HepG2 (cell line): ENCODE results near the gene ADAMTS4. TPM values are rescaled to one million over a fixed set of nuclear protein-coding genes. Genes with fewer than 3 reads are reported as not detected.
A peak's percentile ranks its signal among the peaks of the same experiment; 100 is the strongest.

Experiments
- FLYWCH1 ChIP-seq: sonication (generic); formaldehyde crosslinking; IDR thresholded peaks from 2 replicates; pipeline ENCODE4 v1.8.1; 2023; ENCODE audit warnings: mild to moderate bottlenecking, missing genetic modification reagents
- PHF21A ChIP-seq: sonication (generic); formaldehyde crosslinking; IDR thresholded peaks from 2 replicates; pipeline ENCODE4 v1.5.0; 2020; ENCODE audit warnings: mild to moderate bottlenecking, missing genetic modification reagents
- YY1 ChIP-seq: IDR thresholded peaks from 2 replicates; pipeline ENCODE4 v1.6.1; 2011; ENCODE audit warnings: low read length, low read depth, moderate library complexity, mild to moderate bottlenecking; ENCODE audit not compliant: insufficient read depth, insufficient replicate concordance
- ZHX2 ChIP-seq, 2 experiments: sonication (generic) in 1 of 2; formaldehyde crosslinking in 1 of 2; IDR thresholded peaks; 2 replicates each; pipeline versions ENCODE4 v1.6.1 to v1.9.0; 2014 to 2022; ENCODE audit warnings: antibody characterized with exemption in 1 of 2, borderline replicate concordance in 1 of 2, inconsistent platforms in 1 of 2, low read depth in 1 of 2, missing genetic modification reagents in 1 of 2
- ZNF460 ChIP-seq: sonication (generic); formaldehyde crosslinking; IDR thresholded peaks from 2 replicates; pipeline ENCODE4 v1.5.1; 2020; ENCODE audit warnings: missing genetic modification reagents, mild to moderate bottlenecking, borderline replicate concordance
- ZNF547 ChIP-seq: sonication (generic); formaldehyde crosslinking; IDR thresholded peaks from 2 replicates; pipeline ENCODE4 v1.5.1; 2020; ENCODE audit warnings: mild to moderate bottlenecking, missing genetic modification reagents
- ZNF761 ChIP-seq: sonication (generic); formaldehyde crosslinking; conservative IDR thresholded peaks from 2 replicates; pipeline ENCODE4 v1.4.0; 2020; ENCODE audit warnings: mild to moderate bottlenecking, missing genetic modification reagents
- polyA plus RNA-seq, 8 experiments: library from polyadenylated mRNA; depleted of rRNA in 3 of 8; stranded (reverse) in 7 of 8; unstranded in 1 of 8; fragments of >200 nt; fragmentation: Illumina TruSeq in 4 of 8; extraction: Trizol in 4 of 8; gene quantifications; 2 replicates each; pipeline versions ENCODE4 v1.2.1 to v1.2.3, GENCODE V29; 2011 to 2016; ENCODE audit warnings: low read depth in 4 of 8, missing spikeins in 1 of 8, mixed read lengths in 1 of 8; ENCODE audit not compliant: insufficient read depth in 1 of 8
- total RNA-seq, 5 experiments: library from RNA; depleted of rRNA; stranded (reverse); fragments of >200 nt; fragmentation: Illumina TruSeq; extraction: Trizol; gene quantifications; 2 replicates each; pipeline ENCODE4 v1.2.3, GENCODE V29; 2016; ENCODE audit warnings: low read depth in 1 of 5
- TF ChIP-seq, protein P1 (sequence below): sonication (generic); formaldehyde crosslinking; IDR thresholded peaks from 2 replicates; pipeline ENCODE4 v1.4.0; 2020; ENCODE audit warnings: missing genetic modification reagents
- TF ChIP-seq, protein P2 (sequence below): sonication (generic); formaldehyde crosslinking; IDR thresholded peaks from 2 replicates; pipeline ENCODE4 v1.4.0; 2020; ENCODE audit warnings: missing genetic modification reagents
- TF ChIP-seq, protein P3 (sequence below): sonication (generic); formaldehyde crosslinking; IDR thresholded peaks from 2 replicates; pipeline ENCODE4 v1.4.0; 2020; ENCODE audit warnings: missing genetic modification reagents
- TF ChIP-seq, protein P4 (sequence below): sonication (generic); formaldehyde crosslinking; IDR thresholded peaks from 2 replicates; pipeline ENCODE4 v1.5.0; 2020; ENCODE audit warnings: missing genetic modification reagents

The ADAMTS4 gene
- total and polyA plus RNA-seq, 2 of the 13 experiments (the other 11 are each of a cell fraction or from before 2014, with no cell fraction given) = 0.51 to 1.7 TPM

DNA sequence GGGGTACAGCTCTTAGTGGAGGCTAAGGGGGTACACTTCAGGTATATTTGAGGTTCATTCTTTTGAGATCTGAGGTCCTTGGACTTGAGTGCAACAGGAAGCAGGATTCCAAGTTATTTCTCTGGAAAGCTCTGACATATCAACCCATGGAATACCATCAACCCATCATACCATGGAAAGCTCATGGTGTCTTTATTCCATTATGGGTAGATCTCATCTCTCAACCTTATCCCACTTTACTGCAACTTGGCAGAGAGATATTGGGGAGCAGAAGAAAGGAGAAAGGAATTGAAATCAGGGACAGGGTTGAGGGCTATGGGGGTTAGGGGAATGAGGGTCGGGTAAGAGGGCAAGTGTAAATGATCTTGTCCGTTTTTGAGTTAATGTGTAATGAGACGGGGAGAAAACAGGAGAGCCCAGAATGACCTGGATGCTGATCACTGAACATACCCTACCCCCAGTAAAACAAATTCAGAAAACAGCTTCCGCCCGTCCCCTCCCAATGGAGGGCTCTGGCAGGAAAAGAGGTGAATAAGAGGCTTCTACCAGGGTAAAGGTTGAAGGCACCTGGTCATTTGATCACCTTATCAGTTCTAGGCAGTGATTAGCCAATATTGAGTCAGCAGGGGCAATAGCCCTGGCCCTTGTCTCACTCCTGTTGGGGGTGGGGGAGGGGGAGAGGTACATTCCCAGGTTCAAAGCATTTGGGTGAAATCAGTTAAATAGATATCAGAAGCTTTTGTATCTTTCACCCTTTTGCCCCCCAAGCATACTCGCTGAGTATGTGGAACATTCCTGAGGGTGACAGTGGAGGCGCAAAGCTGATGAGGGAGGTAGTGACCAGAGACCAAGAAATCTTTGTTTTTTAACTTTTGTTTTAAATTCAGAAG, 25.2 kb upstream of the ADAMTS4 start (continued):
- TF ChIP-seq, protein P1, sequence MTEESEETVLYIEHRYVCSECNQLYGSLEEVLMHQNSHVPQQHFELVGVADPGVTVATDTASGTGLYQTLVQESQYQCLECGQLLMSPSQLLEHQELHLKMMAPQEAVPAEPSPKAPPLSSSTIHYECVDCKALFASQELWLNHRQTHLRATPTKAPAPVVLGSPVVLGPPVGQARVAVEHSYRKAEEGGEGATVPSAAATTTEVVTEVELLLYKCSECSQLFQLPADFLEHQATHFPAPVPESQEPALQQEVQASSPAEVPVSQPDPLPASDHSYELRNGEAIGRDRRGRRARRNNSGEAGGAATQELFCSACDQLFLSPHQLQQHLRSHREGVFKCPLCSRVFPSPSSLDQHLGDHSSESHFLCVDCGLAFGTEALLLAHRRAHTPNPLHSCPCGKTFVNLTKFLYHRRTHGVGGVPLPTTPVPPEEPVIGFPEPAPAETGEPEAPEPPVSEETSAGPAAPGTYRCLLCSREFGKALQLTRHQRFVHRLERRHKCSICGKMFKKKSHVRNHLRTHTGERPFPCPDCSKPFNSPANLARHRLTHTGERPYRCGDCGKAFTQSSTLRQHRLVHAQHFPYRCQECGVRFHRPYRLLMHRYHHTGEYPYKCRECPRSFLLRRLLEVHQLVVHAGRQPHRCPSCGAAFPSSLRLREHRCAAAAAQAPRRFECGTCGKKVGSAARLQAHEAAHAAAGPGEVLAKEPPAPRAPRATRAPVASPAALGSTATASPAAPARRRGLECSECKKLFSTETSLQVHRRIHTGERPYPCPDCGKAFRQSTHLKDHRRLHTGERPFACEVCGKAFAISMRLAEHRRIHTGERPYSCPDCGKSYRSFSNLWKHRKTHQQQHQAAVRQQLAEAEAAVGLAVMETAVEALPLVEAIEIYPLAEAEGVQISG = peak; percentile 46; the same call in 1 of the 2 replicates
- TF ChIP-seq, protein P2, sequence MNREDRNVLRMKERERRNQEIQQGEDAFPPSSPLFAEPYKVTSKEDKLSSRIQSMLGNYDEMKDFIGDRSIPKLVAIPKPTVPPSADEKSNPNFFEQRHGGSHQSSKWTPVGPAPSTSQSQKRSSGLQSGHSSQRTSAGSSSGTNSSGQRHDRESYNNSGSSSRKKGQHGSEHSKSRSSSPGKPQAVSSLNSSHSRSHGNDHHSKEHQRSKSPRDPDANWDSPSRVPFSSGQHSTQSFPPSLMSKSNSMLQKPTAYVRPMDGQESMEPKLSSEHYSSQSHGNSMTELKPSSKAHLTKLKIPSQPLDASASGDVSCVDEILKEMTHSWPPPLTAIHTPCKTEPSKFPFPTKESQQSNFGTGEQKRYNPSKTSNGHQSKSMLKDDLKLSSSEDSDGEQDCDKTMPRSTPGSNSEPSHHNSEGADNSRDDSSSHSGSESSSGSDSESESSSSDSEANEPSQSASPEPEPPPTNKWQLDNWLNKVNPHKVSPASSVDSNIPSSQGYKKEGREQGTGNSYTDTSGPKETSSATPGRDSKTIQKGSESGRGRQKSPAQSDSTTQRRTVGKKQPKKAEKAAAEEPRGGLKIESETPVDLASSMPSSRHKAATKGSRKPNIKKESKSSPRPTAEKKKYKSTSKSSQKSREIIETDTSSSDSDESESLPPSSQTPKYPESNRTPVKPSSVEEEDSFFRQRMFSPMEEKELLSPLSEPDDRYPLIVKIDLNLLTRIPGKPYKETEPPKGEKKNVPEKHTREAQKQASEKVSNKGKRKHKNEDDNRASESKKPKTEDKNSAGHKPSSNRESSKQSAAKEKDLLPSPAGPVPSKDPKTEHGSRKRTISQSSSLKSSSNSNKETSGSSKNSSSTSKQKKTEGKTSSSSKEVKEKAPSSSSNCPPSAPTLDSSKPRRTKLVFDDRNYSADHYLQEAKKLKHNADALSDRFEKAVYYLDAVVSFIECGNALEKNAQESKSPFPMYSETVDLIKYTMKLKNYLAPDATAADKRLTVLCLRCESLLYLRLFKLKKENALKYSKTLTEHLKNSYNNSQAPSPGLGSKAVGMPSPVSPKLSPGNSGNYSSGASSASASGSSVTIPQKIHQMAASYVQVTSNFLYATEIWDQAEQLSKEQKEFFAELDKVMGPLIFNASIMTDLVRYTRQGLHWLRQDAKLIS (CRISPR knock-in tag) = no peak
- TF ChIP-seq ZHX2 (IDR thresholded peaks at IDR 0.05; ENCODE audit: low read depth) (no peak), ZHX2 (CRISPR knock-in tag; IDR thresholded peaks at IDR 0.05; ENCODE audit: borderline replicate concordance) (0 out of 2 replicates have a peak, but pooled peaks have one; percentile 53), YY1 (no peak), FLYWCH1 (no peak), ZNF761 (no peak), ZNF460 (CRISPR knock-in tag) (no peak), ZNF547 (CRISPR knock-in tag) (no peak), PHF21A (CRISPR knock-in tag) (peak; percentile 92)
- TF ChIP-seq, protein P3, sequence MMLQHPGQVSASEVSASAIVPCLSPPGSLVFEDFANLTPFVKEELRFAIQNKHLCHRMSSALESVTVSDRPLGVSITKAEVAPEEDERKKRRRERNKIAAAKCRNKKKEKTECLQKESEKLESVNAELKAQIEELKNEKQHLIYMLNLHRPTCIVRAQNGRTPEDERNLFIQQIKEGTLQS (CRISPR knock-in tag) = peak; percentile 90
- TF ChIP-seq, protein P4, sequence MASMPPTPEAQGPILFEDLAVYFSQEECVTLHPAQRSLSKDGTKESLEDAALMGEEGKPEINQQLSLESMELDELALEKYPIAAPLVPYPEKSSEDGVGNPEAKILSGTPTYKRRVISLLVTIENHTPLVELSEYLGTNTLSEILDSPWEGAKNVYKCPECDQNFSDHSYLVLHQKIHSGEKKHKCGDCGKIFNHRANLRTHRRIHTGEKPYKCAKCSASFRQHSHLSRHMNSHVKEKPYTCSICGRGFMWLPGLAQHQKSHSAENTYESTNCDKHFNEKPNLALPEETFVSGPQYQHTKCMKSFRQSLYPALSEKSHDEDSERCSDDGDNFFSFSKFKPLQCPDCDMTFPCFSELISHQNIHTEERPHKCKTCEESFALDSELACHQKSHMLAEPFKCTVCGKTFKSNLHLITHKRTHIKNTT (CRISPR knock-in tag) = no peak
